GM18520 (cell line): ENCODE data around the gene CTSD.
"Not testable (repeated sequence)": the region's sequence is repeated elsewhere in the genome, so short reads cannot be mapped to it uniquely, and the experiment has no call there.

Experiments
- ATAC-seq: cut with Tn5 transposase; IDR thresholded peaks from one replicate; pipeline ENCODE4 v1.9.1; 2021; ENCODE audit not compliant: unreplicated experiment

CTSD gene

GRCh38 chr11:1763796-1764661, at the start of gene CTSD:
Gene CTSD (minus strand): TSS chr11:1763927. CDS start chr11:1763859, 68 bp downstream.
- ATAC-seq: peak; percentile 66

- not testable (repeated sequence) for ATAC-seq
Observed at GRCh38 chr11:1813356-1813755, 49.6 kb upstream of the CTSD start.

- no peak for ATAC-seq
Observed at GRCh38 chr11:1812801-1813200, 49.1 kb upstream of the CTSD start.

- ATAC-seq: no peak
Observed at GRCh38 chr11:1812274-1812673, 48.5 kb upstream of the CTSD start.

- ATAC-seq: no peak
Observed at GRCh38 chr11:1810761-1811160, 47.0 kb upstream of the CTSD start.

GRCh38 chr11:1807264-1807995, 43.7 kb upstream of the CTSD start:
- no peak for ATAC-seq

GRCh38 chr11:1805525-1805924, 41.8 kb upstream of the CTSD start:
- ATAC-seq: no peak

GRCh38 chr11:1803835-1804519, 40.2 kb upstream of the CTSD start:
- not testable (repeated sequence) for ATAC-seq

GRCh38 chr11:1803246-1803645, 39.5 kb upstream of the CTSD start:
- ATAC-seq: no peak

GRCh38 chr11:1797391-1798125, 33.8 kb upstream of the CTSD start:
- ATAC-seq: no peak

GRCh38 chr11:1796413-1797011, 32.8 kb upstream of the CTSD start:
- ATAC-seq: no peak

- no peak for ATAC-seq
Observed at GRCh38 chr11:1793081-1793480, 29.4 kb upstream of the CTSD start.

GRCh38 chr11:1792461-1792860, 28.7 kb upstream of the CTSD start:
- no peak for ATAC-seq

GRCh38 chr11:1791912-1792311, 28.2 kb upstream of the CTSD start:
- no peak for ATAC-seq

GRCh38 chr11:1786466-1786865, 22.7 kb upstream of the CTSD start:
- ATAC-seq: no peak

GRCh38 chr11:1785749-1786413, 22.2 kb upstream of the CTSD start:
- ATAC-seq: no peak

- ATAC-seq: no peak
Observed at GRCh38 chr11:1784761-1785650, 21.3 kb upstream of the CTSD start.

GRCh38 chr11:1783725-1784529, 20.2 kb upstream of the CTSD start:
- no peak for ATAC-seq
